ENCODE results near the gene GPR148.
"Not testable (repeated sequence)": the region's sequence is repeated elsewhere in the genome, so short reads cannot be mapped to it uniquely, and the experiment has no call there.

Gene GPR148, protein sequence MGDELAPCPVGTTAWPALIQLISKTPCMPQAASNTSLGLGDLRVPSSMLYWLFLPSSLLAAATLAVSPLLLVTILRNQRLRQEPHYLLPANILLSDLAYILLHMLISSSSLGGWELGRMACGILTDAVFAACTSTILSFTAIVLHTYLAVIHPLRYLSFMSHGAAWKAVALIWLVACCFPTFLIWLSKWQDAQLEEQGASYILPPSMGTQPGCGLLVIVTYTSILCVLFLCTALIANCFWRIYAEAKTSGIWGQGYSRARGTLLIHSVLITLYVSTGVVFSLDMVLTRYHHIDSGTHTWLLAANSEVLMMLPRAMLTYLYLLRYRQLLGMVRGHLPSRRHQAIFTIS

GRCh38 chr2:130728549-130729316 lies at the start of gene GPR148:
TSS of gene GPR148 (plus strand) at chr2:130729070. CDS start at chr2:130729152, 82 bp downstream.
- DNase-seq, result peak; percentile 37

- DNase-seq, result not testable (repeated sequence)
Measured at GRCh38 chr2:130692041-130692770, 36.7 kb upstream of the GPR148 start.

DNA sequence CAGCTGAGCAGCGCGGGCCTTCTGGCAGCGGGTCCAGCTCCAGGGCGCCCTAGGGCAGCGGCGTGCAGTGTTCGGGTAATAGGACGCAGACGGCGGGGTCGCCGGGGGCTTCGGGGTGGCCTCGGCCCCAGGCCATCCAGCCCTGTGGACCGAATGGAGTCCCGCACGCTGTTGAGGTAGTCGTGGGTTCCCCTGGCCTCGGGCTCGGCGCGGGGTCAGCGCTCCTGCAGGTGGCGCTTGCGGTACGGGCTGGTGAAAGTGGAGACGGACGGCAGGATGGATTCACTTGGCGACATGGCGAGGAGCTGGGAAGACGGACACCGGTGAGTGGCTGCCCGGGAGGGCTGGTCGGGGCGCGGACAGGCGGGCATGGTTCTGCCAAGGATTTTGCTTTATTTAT lies 35.4 kb upstream of the GPR148 start:
- DNase-seq, result peak; percentile 49

DNA sequence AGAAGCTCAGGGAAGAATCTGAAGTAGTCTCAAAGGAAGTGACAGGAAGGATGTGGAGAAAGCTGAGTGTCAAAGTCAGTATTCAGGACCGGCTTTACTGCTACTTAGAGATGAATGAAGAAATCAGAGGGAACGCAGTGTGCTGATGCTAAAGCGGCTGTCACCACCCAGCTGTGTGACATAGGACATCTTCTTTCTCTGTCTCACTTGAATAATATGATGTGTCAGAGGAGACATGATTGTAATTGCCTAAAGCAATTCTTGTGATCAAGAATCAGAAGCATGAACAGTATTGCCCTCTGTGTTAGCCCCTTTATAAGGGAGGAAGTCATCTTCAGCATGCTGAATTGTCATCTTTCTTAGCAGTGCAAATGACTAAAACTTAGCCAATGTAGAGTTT lies 25.6 kb upstream of the GPR148 start:
- DNase-seq, result not testable (repeated sequence)

DNA sequence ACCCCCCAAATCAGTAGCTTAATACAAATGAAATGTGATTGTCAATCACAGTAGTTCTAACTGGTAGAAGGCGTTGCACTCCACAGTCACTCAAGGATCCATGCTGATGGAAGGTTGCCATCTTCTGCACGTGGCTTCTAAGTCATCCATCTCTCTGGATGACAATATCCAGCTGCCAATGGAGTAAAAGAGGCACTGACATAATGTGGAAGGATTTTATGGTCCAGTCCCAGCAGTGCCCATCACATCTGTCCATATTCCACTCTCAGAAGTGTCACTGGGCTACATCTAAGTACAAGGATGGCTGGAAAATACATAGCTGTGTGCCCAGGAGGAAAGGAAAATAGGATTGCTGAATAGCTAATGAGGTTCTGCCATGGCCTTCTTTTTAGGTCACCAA lies 14.1 kb upstream of the GPR148 start:
- DNase-seq, result not testable (repeated sequence)

GRCh38 chr2:130720036-130720435 lies 8.8 kb upstream of the GPR148 start:
- DNase-seq, result no peak

GRCh38 chr2:130720528-130720927 lies 8.3 kb upstream of the GPR148 start:
- DNase-seq, result no peak

- no peak for DNase-seq
Measured at GRCh38 chr2:130724455-130724854, 4.4 kb upstream of the GPR148 start.

DNA sequence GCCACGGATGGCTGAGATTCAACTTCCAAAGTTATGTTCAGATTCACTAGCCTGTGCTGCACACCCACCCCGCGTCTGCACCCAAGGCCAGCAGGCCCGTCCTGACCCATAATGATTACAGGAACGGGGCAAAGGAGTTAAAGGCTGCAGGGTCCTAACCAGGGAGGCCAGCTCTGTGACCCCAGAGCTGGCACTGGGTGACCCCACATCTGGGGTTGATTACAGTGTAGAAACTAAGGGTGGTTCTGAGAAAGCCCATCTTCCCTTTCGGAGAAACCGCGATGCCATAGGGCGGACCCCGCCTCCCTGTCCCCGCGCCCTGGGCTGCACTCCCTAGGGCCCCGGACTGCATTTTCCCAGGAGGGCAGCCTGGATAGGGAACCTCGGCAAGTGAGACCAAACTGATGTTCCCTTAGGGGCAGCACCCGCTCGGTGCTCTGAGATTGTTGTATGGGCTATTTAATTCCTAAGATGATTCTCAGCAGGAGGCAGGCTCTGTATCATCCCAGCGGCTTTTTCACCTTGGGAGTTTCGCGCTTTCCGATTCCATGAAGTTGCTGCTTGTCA lies 2.2 kb upstream of the GPR148 start:
- DNase-seq, result no peak

GRCh38 chr2:130727286-130727924 lies 1.5 kb upstream of the GPR148 start:
- peak; percentile 84 for DNase-seq

GRCh38 chr2:130728007-130728454 lies 839 bp upstream of the GPR148 start:
- peak; percentile 39 for DNase-seq

GRCh38 chr2:130729322-130730299 lies 741 bp downstream of the GPR148 start:
- peak; percentile 46 for DNase-seq

DNA sequence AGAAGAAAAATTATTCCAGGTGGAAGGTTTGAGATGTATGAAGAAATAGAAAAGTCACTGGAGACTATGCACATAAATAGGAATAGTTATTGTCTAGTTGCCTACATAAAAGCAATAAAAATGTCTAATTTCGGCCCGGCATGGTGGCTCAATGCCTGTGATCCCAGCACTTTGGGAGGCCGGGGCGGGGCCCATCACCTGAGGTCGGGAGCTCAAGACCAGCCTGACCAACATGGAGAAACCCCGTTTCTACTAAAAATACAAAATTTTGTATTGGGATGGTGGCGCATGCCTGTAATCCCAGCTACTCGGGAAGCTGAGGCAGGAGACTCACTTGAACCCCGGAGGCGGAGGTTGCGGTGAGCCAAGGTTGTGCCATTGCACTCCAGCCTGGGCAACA lies 3.4 kb downstream of the GPR148 start:
- DNase-seq, result not testable (repeated sequence)

DNA sequence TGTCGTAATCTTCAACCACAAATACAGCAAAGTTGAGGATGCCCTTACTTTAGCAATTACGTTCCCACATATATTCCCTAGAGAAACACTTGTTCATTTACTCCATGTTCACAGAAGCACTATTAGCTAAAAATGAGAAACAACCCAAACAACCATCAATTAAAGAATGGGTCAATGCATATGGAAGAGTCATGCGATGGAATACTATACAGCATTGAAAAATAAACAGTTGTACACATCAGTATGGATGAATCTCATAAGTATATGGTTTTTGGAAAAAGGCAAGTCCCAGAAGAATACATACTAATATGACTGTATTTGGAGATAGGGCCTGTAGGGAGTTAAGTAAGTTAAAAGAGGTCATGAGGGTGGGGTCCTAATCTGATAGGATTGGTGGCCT lies 6.3 kb downstream of the GPR148 start:
- no peak for DNase-seq

- DNase-seq, result no peak
Measured at GRCh38 chr2:130736487-130736886, 7.6 kb downstream of the GPR148 start.

DNA sequence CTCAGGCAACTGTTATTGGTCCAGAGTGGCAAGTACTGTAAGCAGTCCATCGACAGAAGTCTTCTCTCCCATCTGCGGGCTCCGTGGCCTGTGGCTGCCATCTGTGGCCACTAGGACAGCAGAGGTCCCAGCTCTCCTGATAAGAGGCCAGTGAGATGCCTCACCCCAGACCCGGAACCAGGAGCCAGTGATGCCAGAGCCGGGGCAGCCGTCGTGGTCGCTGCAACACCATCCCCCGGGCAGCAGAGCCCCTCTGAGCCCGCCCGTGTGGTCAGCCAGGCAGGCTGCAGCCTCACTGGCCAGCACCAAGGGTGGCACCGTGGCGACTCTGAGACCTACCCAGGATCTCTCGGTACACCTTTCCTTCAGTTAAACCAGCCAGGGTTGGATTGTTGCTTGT lies 8.7 kb downstream of the GPR148 start:
- DNase-seq, result no peak

GRCh38 chr2:130740671-130741070 lies 11.8 kb downstream of the GPR148 start:
- DNase-seq, result no peak

DNA sequence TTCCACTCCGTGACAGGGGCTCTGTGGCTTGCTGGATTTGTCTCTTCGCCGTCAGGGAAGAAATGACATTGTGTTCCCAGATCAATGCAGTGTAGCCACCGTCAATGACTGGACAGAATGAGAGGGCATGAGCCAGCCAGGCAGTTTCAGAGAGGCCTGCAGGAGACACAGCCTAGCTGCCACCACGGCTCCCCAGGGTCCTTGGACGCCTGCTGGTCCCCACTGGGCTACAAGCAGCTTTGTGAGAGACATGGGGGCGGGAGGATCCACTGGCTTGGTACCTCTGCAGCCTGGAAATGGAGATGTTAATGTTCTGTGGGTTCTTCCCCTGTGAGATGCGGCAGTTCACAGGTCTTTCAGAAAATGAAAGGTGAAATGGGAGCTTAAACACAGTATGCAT lies 14.4 kb downstream of the GPR148 start:
- no peak for DNase-seq

DNA sequence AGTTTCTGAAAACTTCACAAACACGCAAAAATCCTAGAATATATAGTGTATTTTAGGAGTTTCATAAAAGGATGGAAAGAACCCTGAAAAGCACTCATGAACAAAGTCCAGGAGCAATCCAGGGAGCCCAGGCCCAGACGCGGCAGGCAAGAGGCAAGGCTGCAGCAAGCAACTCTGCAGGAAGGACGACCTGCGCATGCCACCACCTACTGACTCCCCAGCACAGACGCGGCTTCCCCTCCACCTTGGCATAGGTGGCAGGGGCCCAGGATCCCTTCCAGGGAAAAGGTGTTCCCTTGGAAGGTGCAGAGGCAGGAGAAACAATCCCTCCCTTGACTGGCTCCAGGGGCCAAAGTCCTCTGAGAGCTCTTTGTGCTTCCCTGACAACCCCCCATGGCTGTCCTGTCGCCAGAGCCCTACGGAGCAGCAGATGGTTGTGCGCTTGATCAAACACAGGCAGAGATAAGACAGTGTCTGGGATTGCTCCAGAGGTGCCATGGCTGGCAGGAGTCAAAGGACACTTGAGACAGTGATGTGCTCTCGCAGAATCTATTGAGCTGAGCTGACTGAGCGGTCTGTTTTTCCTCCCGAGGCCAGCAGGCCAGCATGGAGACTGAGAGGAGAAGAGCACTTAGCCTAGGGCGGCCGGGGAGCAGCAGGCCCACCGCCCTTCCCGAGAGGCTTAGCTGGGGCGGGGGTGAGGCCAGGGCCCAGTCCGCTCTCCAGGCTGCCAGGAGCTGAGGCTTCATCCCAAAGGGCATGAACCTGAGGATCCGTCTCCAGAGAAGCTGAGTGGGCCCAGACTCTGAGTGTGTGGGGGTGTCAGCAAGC lies 15.6 kb downstream of the GPR148 start:
- no peak for DNase-seq

- no peak for DNase-seq
Measured at GRCh38 chr2:130749078-130749477, 20.2 kb downstream of the GPR148 start.
